GM18861 (cell line): ENCODE measurements around the gene RAB8B.

Source experiments
- ATAC-seq: cut with Tn5 transposase; IDR thresholded peaks from one replicate; pipeline ENCODE4 v1.9.1; 2021; ENCODE audit not compliant: unreplicated experiment

The RAB8B gene

DNA sequence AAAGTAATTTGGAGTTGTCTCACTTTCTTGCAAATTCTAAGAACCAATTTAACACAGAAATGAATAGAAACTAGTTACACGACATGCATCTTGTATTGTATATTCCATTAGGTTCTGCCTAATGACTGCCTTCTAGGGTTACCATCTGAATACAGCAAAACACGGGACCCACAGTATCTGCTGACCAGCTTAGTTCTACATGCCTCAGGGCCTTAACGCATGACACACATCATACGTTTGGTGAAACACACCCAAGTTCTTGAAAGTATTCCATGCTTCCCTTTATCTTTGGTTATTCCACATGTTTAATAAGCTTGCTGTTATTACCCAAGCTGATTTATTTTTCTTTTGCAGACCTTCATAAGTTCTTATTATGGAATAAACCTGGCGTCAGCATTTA lies 115.9 kb downstream of the RAB8B start:
- ATAC-seq: no peak

DNA sequence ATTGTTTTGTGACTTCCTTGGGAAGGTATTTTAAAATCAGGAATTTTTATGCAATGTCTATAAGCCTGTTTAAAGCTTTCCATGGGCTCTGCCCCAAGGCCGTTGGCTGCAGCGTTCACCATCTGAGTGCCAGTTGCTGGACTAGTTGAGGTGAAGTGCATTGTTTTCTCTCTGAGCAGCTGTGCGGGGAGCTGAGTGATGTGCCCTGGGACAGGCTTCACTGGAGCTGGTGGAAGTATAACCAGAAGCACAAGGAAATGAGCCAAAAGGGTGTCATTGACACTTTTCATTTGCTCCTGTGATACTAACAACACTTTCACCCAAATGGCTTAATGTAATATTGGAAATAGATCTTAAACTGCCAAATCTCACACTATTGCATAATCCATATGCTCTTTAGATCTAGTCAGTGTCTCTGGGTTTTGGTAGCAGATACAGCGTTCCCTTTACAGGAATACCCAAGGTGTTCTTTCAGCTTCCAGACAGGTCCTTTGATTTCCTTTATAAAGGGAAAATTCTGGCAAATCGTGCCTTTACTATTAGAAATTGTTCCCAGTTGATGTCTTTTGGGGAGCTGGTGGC lies 117.2 kb downstream of the RAB8B start:
- no peak for ATAC-seq

- ATAC-seq: no peak
Measured at GRCh38 chr15:63308491-63308890, 119.1 kb downstream of the RAB8B start.

DNA sequence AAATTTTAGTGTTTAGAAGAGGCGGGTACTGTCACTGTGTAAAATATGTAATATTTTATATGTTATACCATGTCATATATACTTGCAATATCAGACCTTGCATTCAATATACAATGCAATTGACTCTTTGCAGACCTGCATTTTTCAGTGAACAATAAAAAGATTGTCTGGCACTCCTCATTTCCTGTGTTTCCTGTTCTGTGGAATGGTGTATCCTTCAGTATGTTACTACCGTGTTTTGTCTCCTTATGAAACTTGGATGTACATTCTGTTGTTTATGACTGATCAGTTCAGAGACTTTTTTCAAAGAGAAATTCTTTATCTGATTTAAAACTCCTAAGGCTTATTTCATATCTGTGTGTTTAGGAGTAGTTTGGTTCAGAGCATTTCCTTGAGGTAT lies 119.5 kb downstream of the RAB8B start:
- no peak for ATAC-seq

DNA sequence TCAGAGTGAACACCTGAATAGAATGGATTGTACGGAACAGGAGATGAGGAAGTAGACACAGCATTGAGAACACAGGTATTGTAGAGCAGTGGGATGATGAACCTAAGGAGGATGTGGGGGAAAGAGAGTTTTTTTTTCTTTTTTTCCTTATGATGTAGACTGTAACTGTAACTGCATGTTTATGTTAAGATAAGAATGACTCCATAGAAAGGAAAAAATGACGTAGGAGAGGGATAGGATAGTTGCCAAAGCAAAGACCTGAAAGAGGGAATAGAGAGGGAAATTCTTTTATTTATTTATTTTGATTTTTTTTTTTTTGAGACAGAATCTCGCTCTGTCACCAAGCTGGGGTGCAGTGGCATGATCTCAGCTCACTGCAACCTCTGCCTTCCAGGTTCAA lies 121.2 kb downstream of the RAB8B start:
- no peak for ATAC-seq

DNA sequence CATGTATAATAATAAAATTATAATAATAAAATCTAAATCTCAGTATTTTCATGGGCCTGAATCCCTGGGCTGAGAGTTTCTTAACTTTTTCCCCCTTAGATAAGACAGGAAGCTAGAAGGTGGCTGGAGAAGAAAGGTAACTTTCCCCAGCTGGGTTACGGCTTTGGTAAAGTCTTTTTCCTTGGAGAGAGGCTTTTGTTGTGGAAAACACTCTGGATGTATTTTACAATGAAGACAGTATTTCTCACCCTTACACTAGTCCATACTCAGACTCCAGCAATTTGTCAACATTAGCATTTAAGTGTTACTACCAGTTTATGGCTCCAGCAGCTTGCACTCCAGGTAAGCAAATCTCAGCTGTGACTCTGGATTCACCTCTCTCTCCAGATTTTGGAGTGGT lies 122.9 kb downstream of the RAB8B start:
- no peak for ATAC-seq

GRCh38 chr15:63313825-63314224 lies 124.4 kb downstream of the RAB8B start:
- no peak for ATAC-seq

DNA sequence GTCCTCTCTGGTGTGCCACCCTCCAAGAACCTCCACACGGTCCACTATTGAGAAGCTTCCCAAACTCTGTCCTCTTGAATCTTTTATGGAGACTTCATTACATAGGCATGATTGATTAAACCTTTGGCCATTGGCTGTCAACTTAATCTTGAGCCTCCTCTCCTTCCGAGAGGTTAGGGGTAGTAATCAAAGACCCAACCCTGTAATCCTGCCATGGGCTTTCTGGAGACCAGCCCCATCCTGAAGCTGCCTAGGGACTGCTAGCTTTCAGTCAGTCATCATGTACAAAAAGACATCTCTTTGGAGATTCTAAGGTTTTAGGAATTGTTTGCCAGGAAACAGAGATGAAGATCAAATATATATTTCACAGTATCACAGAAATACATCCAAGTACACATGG lies 125.0 kb downstream of the RAB8B start:
- ATAC-seq: no peak
